UCSD-AML1 (cell line): ENCODE data around the gene SF1.
"Not testable (repeated sequence)": the region's sequence is repeated elsewhere in the genome, so short reads cannot be mapped to it uniquely, and the experiment has no call there.

Experiments used
- DNase-seq: peaks from one replicate; lab custom pipeline; 2025; ENCODE audit not compliant: unreplicated experiment; lab: John Stamatoyannopoulos, UW

The SF1 gene

GRCh38 chr11:64778473-64779298 lies at the start of gene SF1:
SF1 (minus strand) TSS chr11:64778542; CDS start chr11:64778392, 150 bp downstream.
- peak; percentile 99 for DNase-seq

GRCh38 chr11:64827451-64827839 lies 49.1 kb upstream of the SF1 start:
- DNase-seq = no peak

- no peak for DNase-seq
Observed at GRCh38 chr11:64826578-64827450, 48.5 kb upstream of the SF1 start.

GRCh38 chr11:64826062-64826461 lies 47.7 kb upstream of the SF1 start:
- no peak for DNase-seq

- DNase-seq = no peak
Observed at GRCh38 chr11:64823568-64824119, 45.3 kb upstream of the SF1 start.

- no peak for DNase-seq
Observed at GRCh38 chr11:64817476-64817875, 39.1 kb upstream of the SF1 start.

- DNase-seq = not testable (repeated sequence)
Observed at GRCh38 chr11:64815433-64815832, 37.1 kb upstream of the SF1 start.

GRCh38 chr11:64814712-64815187 lies 36.4 kb upstream of the SF1 start:
- DNase-seq = no peak

- DNase-seq = no peak
Observed at GRCh38 chr11:64813826-64814225, 35.5 kb upstream of the SF1 start.

GRCh38 chr11:64810891-64811272 lies 32.5 kb upstream of the SF1 start:
- no peak for DNase-seq

GRCh38 chr11:64810271-64810890 lies 32.0 kb upstream of the SF1 start, which contains the start of gene MEN1:
MEN1 (minus strand) TSS chr11:64810551; CDS start chr11:64810109, 442 bp downstream.
- peak; percentile 96 for DNase-seq

GRCh38 chr11:64809781-64810241 lies 31.5 kb upstream of the SF1 start:
- DNase-seq = no peak

- no peak for DNase-seq
Observed at GRCh38 chr11:64805481-64805880, 27.1 kb upstream of the SF1 start.

- DNase-seq = no peak
Observed at GRCh38 chr11:64804346-64805210, 26.2 kb upstream of the SF1 start.

GRCh38 chr11:64803846-64804345 lies 25.6 kb upstream of the SF1 start:
- DNase-seq = no peak

- DNase-seq = peak; percentile 87
Observed at GRCh38 chr11:64803158-64803845, 25.0 kb upstream of the SF1 start, which contains the start of gene MAP4K2. MAP4K2 (minus strand) TSS chr11:64803214; CDS start chr11:64803149, 65 bp downstream.

GRCh38 chr11:64802370-64803157 lies 24.2 kb upstream of the SF1 start:
- no peak for DNase-seq
